ENCODE data around the gene TRAK2.

GRCh38 chr2:201430839-201431238 lies 20.4 kb downstream of the TRAK2 start:
- TF ChIP-seq, protein P1, sequence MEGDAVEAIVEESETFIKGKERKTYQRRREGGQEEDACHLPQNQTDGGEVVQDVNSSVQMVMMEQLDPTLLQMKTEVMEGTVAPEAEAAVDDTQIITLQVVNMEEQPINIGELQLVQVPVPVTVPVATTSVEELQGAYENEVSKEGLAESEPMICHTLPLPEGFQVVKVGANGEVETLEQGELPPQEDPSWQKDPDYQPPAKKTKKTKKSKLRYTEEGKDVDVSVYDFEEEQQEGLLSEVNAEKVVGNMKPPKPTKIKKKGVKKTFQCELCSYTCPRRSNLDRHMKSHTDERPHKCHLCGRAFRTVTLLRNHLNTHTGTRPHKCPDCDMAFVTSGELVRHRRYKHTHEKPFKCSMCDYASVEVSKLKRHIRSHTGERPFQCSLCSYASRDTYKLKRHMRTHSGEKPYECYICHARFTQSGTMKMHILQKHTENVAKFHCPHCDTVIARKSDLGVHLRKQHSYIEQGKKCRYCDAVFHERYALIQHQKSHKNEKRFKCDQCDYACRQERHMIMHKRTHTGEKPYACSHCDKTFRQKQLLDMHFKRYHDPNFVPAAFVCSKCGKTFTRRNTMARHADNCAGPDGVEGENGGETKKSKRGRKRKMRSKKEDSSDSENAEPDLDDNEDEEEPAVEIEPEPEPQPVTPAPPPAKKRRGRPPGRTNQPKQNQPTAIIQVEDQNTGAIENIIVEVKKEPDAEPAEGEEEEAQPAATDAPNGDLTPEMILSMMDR (conservative IDR thresholded peaks at IDR 0.05; ENCODE audit: low read depth in 2 of 2) = no peak
- TF ChIP-seq POLR2AphosphoS5 (IDR thresholded peaks at IDR 0.05; ENCODE audit: low read depth) (no peak), EZH2phosphoT487 (IDR thresholded peaks at IDR 0.05; ENCODE audit: unreplicated experiment) (no peak), NANOG (IDR thresholded peaks at IDR 0.05; ENCODE audit: borderline replicate concordance) (no peak), EZH2 (IDR thresholded peaks at IDR 0.05; ENCODE audit: low read depth, unreplicated experiment) (no peak), JUNB (IDR thresholded peaks at IDR 0.05; ENCODE audit: unreplicated experiment) (no peak)

Measured in GM23338 (cell line).